HepG2 (cell line): ENCODE measurements around the gene TMX2. TPM values are rescaled to one million over a fixed set of nuclear protein-coding genes. Genes with fewer than 3 reads are reported as not detected.

Experiments used
- AKAP8 ChIP-seq: sonication (generic); formaldehyde crosslinking; IDR thresholded peaks from 2 replicates; pipeline ENCODE4 v1.5.1; 2020; ENCODE audit warnings: mild to moderate bottlenecking, missing genetic modification reagents
- ARID3A ChIP-seq: IDR thresholded peaks from 2 replicates; pipeline ENCODE4 v1.6.1; 2012; ENCODE audit warnings: low read depth, low read length, improper control_type of control experiment
- FOXK2 ChIP-seq: fragments of 450-650 bp; IDR thresholded peaks from 2 replicates; pipeline ENCODE4 v1.6.1; 2016
- FOXO4 ChIP-seq: sonication (generic); formaldehyde crosslinking; conservative IDR thresholded peaks from 2 replicates; pipeline ENCODE4 v1.8.1; 2023; ENCODE audit warnings: missing genetic modification reagents
- GATA4 ChIP-seq: sonication (generic); IDR thresholded peaks from 2 replicates; pipeline ENCODE4 v1.6.1; 2016; ENCODE audit warnings: antibody characterized with exemption, low read depth, borderline replicate concordance
- GATAD2A ChIP-seq: IDR thresholded peaks from 2 replicates; pipeline ENCODE4 v1.6.1; 2016
- HOXA5 ChIP-seq: sonication (generic); formaldehyde crosslinking; IDR thresholded peaks from 2 replicates; pipeline ENCODE4 v1.4.0; 2020; ENCODE audit warnings: missing genetic modification reagents
- KDM6A ChIP-seq: IDR thresholded peaks from 2 replicates; pipeline ENCODE4 v1.6.1; 2016; ENCODE audit warnings: low read depth
- PTBP1 ChIP-seq: fragments of 200-400 bp; formaldehyde crosslinking; IDR thresholded peaks from 2 replicates; pipeline ENCODE4 v1.6.1; 2018; ENCODE audit warnings: low read length, low read depth; ENCODE audit not compliant: poor library complexity, severe bottlenecking
- SIN3B ChIP-seq: fragments of 150-350 bp; IDR thresholded peaks from 2 replicates; pipeline ENCODE4 v1.6.1; 2014; ENCODE audit warnings: low read length
- SUZ12 ChIP-seq: fragments of 150-350 bp; IDR thresholded peaks from 2 replicates; pipeline ENCODE4 v1.6.1; 2014; ENCODE audit warnings: low read depth, low read length
- THAP9 ChIP-seq: sonication (generic); formaldehyde crosslinking; IDR thresholded peaks from 2 replicates; pipeline ENCODE4; 2020; ENCODE audit warnings: missing genetic modification reagents, mild to moderate bottlenecking, borderline replicate concordance
- THYN1 ChIP-seq: sonication (generic); formaldehyde crosslinking; IDR thresholded peaks from 2 replicates; pipeline ENCODE4 v1.8.1; 2023; ENCODE audit warnings: low read depth, mild to moderate bottlenecking, moderate library complexity, missing genetic modification reagents, borderline replicate concordance
- TRIM24 ChIP-seq: sonication (generic); formaldehyde crosslinking; IDR thresholded peaks from 2 replicates; pipeline ENCODE4 v1.8.0; 2022; ENCODE audit warnings: mild to moderate bottlenecking, missing genetic modification reagents
- ZFAT ChIP-seq: sonication (generic); formaldehyde crosslinking; conservative IDR thresholded peaks from 2 replicates; pipeline ENCODE4 v1.8.1; 2023; ENCODE audit warnings: missing genetic modification reagents, inconsistent platforms
- ZNF10 ChIP-seq: sonication (generic); formaldehyde crosslinking; IDR thresholded peaks from 2 replicates; pipeline ENCODE4 v1.4.0; 2020; ENCODE audit warnings: mild to moderate bottlenecking, low read depth, missing genetic modification reagents, borderline replicate concordance
- ZNF180 ChIP-seq: sonication (generic); formaldehyde crosslinking; IDR thresholded peaks from 2 replicates; pipeline ENCODE4 v1.4.0; 2020; ENCODE audit warnings: low read depth, missing genetic modification reagents, borderline replicate concordance
- ZNF292 ChIP-seq: sonication (generic); formaldehyde crosslinking; IDR thresholded peaks from 2 replicates; pipeline ENCODE4 v1.8.1; 2022; ENCODE audit warnings: mild to moderate bottlenecking, low read depth, missing genetic modification reagents, borderline replicate concordance
- ZNF567 ChIP-seq: sonication (generic); formaldehyde crosslinking; IDR thresholded peaks from 2 replicates; pipeline ENCODE4 v1.8.1; 2023; ENCODE audit warnings: mild to moderate bottlenecking, missing genetic modification reagents, borderline replicate concordance
- ZNF572 ChIP-seq: sonication (generic); formaldehyde crosslinking; IDR thresholded peaks from 2 replicates; pipeline ENCODE4 v1.5.1; 2020; ENCODE audit warnings: mild to moderate bottlenecking, missing genetic modification reagents
- ZNF703 ChIP-seq: sonication (generic); formaldehyde crosslinking; IDR thresholded peaks from 2 replicates; pipeline ENCODE4 v1.5.1; 2020; ENCODE audit warnings: missing genetic modification reagents, mild to moderate bottlenecking, moderate library complexity, borderline replicate concordance
- ZNF761 ChIP-seq: sonication (generic); formaldehyde crosslinking; conservative IDR thresholded peaks from 2 replicates; pipeline ENCODE4 v1.4.0; 2020; ENCODE audit warnings: mild to moderate bottlenecking, missing genetic modification reagents
- ZNF776 ChIP-seq: sonication (generic); formaldehyde crosslinking; IDR thresholded peaks from 2 replicates; pipeline ENCODE4 v1.4.0; 2020; ENCODE audit warnings: mild to moderate bottlenecking, missing genetic modification reagents
- polyA plus RNA-seq, 8 experiments: library from polyadenylated mRNA; depleted of rRNA in 3 of 8; stranded (reverse) in 7 of 8; unstranded in 1 of 8; fragments of >200 nt; fragmentation: Illumina TruSeq in 4 of 8; extraction: Trizol in 4 of 8; gene quantifications; 2 replicates each; pipeline versions ENCODE4 v1.2.1 to v1.2.3, GENCODE V29; 2011 to 2016; ENCODE audit warnings: low read depth in 4 of 8, missing spikeins in 1 of 8, mixed read lengths in 1 of 8; ENCODE audit not compliant: insufficient read depth in 1 of 8
- total RNA-seq, 5 experiments: library from RNA; depleted of rRNA; stranded (reverse); fragments of >200 nt; fragmentation: Illumina TruSeq; extraction: Trizol; gene quantifications; 2 replicates each; pipeline ENCODE4 v1.2.3, GENCODE V29; 2016; ENCODE audit warnings: low read depth in 1 of 5
- TF ChIP-seq, protein P1 (sequence below): sonication (generic); formaldehyde crosslinking; IDR thresholded peaks from 2 replicates; pipeline ENCODE4 v1.8.1; 2023; ENCODE audit warnings: mild to moderate bottlenecking, missing genetic modification reagents

The TMX2 gene
- total and polyA plus RNA-seq, 2 of the 13 experiments (the other 11 are each of a cell fraction or from before 2014, with no cell fraction given), result 84.5 to 129 TPM

DNA sequence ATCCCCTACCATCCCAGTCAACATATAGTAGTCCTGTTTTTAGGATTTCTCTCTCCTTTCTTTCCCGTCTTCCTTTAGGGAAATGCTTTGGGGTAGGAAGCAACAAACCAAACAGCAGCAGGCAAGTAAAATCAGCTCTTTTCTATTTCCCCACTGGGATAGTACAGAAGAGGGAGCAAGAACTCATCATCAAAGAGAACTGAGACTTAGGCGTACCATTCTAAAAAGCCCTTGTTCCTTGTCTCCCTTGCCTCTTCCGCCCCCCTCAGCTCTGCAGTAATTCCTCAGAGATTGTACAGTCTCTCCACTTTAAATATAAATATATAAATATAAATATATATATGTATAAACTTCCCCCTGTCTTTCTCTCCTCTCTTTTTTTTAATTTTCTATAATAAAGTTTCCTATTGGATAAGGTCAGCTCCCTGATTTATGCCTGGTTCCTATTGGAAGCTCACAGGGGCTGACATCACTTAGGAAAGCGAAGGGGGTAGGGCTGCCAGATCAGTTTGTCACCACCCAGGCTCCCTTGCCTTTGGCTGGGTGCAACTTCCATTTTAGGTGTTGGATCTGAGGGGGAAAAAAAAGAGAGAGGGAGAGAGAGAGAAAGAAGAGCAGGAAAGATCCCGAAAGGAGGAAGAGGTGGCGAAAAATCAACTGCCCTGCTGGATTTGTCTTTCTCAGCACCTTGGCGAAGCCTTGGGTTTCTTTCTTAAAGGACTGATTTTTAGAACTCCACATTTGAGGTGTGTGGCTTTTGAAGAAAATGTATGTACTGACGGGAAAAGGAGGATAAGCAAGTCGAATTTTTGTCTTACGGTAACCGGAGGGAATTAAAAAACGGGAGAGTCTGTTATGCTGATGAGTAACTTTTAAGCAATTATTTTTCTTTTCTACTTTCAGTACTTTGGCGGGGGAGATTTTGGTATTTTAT, 49.2 kb downstream of the TMX2 start, which contains the start of gene CTNND1 (continued):
- TF ChIP-seq THAP9 (CRISPR knock-in tag) (no peak), SIN3B (no peak), SUZ12 (no peak), ZFAT (CRISPR knock-in tag) (no peak), AKAP8 (CRISPR knock-in tag) (no peak), ZNF567 (CRISPR knock-in tag) (no peak), THYN1 (CRISPR knock-in tag) (no peak), HOXA5 (CRISPR knock-in tag) (no peak), ZNF572 (no peak), ZNF703 (CRISPR knock-in tag) (no peak), GATAD2A (CRISPR knock-in tag) (peak; percentile 75), ZNF292 (CRISPR knock-in tag) (no peak), TRIM24 (CRISPR knock-in tag) (no peak), ZNF776 (no peak), ZNF180 (CRISPR knock-in tag) (no peak), ARID3A (0 out of 2 replicates have a peak, but pooled peaks have one; percentile 40), FOXO4 (CRISPR knock-in tag) (no peak), FOXK2 (no peak), KDM6A (CRISPR knock-in tag) (no peak), ZNF761 (no peak), GATA4 (no peak), PTBP1 (no peak), ZNF10 (no peak)
- TF ChIP-seq, protein P1, sequence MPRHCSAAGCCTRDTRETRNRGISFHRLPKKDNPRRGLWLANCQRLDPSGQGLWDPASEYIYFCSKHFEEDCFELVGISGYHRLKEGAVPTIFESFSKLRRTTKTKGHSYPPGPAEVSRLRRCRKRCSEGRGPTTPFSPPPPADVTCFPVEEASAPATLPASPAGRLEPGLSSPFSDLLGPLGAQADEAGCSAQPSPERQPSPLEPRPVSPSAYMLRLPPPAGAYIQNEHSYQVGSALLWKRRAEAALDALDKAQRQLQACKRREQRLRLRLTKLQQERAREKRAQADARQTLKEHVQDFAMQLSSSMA (CRISPR knock-in tag), result no peak
